GM18526 (cell line): ENCODE measurements around the gene BRME1.

Source experiments
- POLR2A ChIP-seq: IDR thresholded peaks from 3 replicates; pipeline ENCODE4 v1.6.1; 2011; ENCODE audit not compliant: insufficient read length; ENCODE audit errors: extremely low read depth

BRME1 gene

GRCh38 chr19:13838435-13839129, 67.3 kb downstream of the BRME1 start:
- peak; percentile 78 for TF ChIP-seq POLR2A

GRCh38 chr19:13835791-13836723, 69.9 kb downstream of the BRME1 start:
- TF ChIP-seq POLR2A = no peak

GRCh38 chr19:13834244-13835069, 71.5 kb downstream of the BRME1 start:
- no peak for TF ChIP-seq POLR2A

- TF ChIP-seq POLR2A = no peak
Observed at GRCh38 chr19:13833330-13834243, 72.3 kb downstream of the BRME1 start.
